ENCODE results near the gene MLLT6. TPM values are rescaled to one million over a fixed set of nuclear protein-coding genes. Genes with fewer than 3 reads are reported as not detected.

The MLLT6 gene
- total RNA-seq, 4 donors from 2014 or later = 62.7 to 83.6 (median 73.0) TPM

GRCh38 chr17:38747463-38748148 lies 42.5 kb downstream of the MLLT6 start:
- Histone ChIP-seq H3K4me1 (peaks cover 67 to 94% (median 87%) of the 10 kb centered on the region in 4 donors), H3K4me3 (peak overlapping the region; percentile 81 to 95 (median 92)), H3K27me3 (peaks cover 0 to 6% (median 0%) of the 10 kb centered on the region in 4 donors), H3K36me3 (no peaks in the 10 kb centered on the region), H3K9me3 (no peaks in the 10 kb centered on the region), H3K27ac (replicated peaks in 1 of 4) (peak overlapping the region; percentile 89 to 97 (median 94))
- no peak for DNase-seq (ENCODE audit: extremely low spot score)
- intact Hi-C loops (cut with DNase I) = loop anchor here (5.0 kb wide), 1 partner anchor 45 kb away; no protein-coding TSS in a partner anchor
- WGBS = 3% methylated on average over 20 of the region's 64 CpGs
- peak in 1 of 3 experiments; percentile 24 for TF ChIP-seq CTCF (IDR thresholded peaks at IDR 0.05)
- TF ChIP-seq POLR2AphosphoS5 (IDR thresholded peaks at IDR 0.05) = peak in 1 of 2 donors; percentile 6
- TF ChIP-seq POLR2A (IDR thresholded peaks at IDR 0.05; ENCODE audit: low read depth) = no peak

- H3K36me3 ChIP-seq = no peaks in the 10 kb centered on the region
- WGBS = 0% methylated on average over 25 of the region's 47 CpGs
- peak within 1 kb of the TSS; percentile 81 to 95 (median 92) for H3K4me3 ChIP-seq
- intact Hi-C loops (cut with DNase I) = loop anchor here (5.0 kb wide), 1 partner anchor 46 kb away; no protein-coding TSS in a partner anchor
- H3K9me3 ChIP-seq = no peaks in the 10 kb centered on the region
- peak within 1 kb of the TSS; percentile 89 to 97 (median 94) for H3K27ac ChIP-seq (replicated peaks in 1 of 4)
- DNase-seq (ENCODE audit: extremely low spot score) = peak; percentile 99
- TF ChIP-seq CTCF (IDR thresholded peaks at IDR 0.05) (no peak), POLR2AphosphoS5 (IDR thresholded peaks at IDR 0.05) (peak; percentile 58 to 80)
- H3K27me3 ChIP-seq = peaks cover 0 to 6% (median 0%) of the 10 kb centered on the region in 4 donors
- H3K4me1 ChIP-seq = peaks cover 63 to 93% (median 84%) of the 10 kb centered on the region in 4 donors
Measured at GRCh38 chr17:38748149-38748891, 43.2 kb downstream of the MLLT6 start, which contains the start of gene PCGF2. Gene PCGF2, minus strand, starts transcription at chr17:38748336. Its CDS starts 7,934 bp downstream, at chr17:38740402.

GRCh38 chr17:38748892-38749222 lies 43.8 kb downstream of the MLLT6 start:
- no peak for TF ChIP-seq POLR2A (IDR thresholded peaks at IDR 0.05; ENCODE audit: low read depth)
- DNase-seq (ENCODE audit: extremely low spot score) = no peak
- H3K4me1 ChIP-seq = peaks cover 63 to 93% (median 84%) of the 10 kb centered on the region in 4 donors
- WGBS = no CpG with 5 or more reads among the region's 32 CpGs
- H3K4me3 ChIP-seq = peak overlapping the region; percentile 81 to 95 (median 92)
- intact Hi-C loops (cut with DNase I) = loop anchor here (5.0 kb wide), 1 partner anchor 47 kb away; no protein-coding TSS in a partner anchor
- H3K27me3 ChIP-seq = peaks cover 0 to 6% (median 0%) of the 10 kb centered on the region in 4 donors
- peaks cover 0 to 5% (median under 1%) of the 10 kb centered on the region in 4 donors for H3K36me3 ChIP-seq
- peak overlapping the region; percentile 89 to 97 (median 94) for H3K27ac ChIP-seq (replicated peaks in 1 of 4)
- no peaks in the 10 kb centered on the region for H3K9me3 ChIP-seq

GRCh38 chr17:38749223-38750043 lies 44.4 kb downstream of the MLLT6 start:
- Histone ChIP-seq H3K27me3 (peaks cover 0 to 6% (median 0%) of the 10 kb centered on the region in 4 donors), H3K27ac (replicated peaks in 1 of 4) (peak overlapping the region; percentile 89 to 97 (median 94)), H3K9me3 (no peaks in the 10 kb centered on the region), H3K4me1 (peaks cover 64 to 93% (median 84%) of the 10 kb centered on the region in 4 donors), H3K4me3 (peak overlapping the region; percentile 81 to 95 (median 92)), H3K36me3 (peaks cover 0 to 7% (median 4%) of the 10 kb centered on the region in 4 donors)
- DNase-seq (ENCODE audit: extremely low spot score) = peak; percentile 96
- intact Hi-C loops (cut with DNase I) = loop anchor here (5.0 kb wide), 1 partner anchor 47 kb away; no protein-coding TSS in a partner anchor
- 4% methylated on average over 10 of the region's 79 CpGs for WGBS
- TF ChIP-seq POLR2A (IDR thresholded peaks at IDR 0.05; ENCODE audit: low read depth) = peak; percentile 50
- peak; percentile 81 to 85 for TF ChIP-seq POLR2AphosphoS5 (IDR thresholded peaks at IDR 0.05)
- no peak for TF ChIP-seq CTCF (IDR thresholded peaks at IDR 0.05)

Measured in esophagus muscularis mucosa (tissue), 4 donors.